Neural progenitor cell (in vitro differentiated cells): Measurements from ENCODE around the gene VARS2. TPM values are rescaled to one million over a fixed set of nuclear protein-coding genes. Genes with fewer than 3 reads are reported as not detected.
"Not testable (repeated sequence)": the region's sequence is repeated elsewhere in the genome, so short reads cannot be mapped to it uniquely, and the experiment has no call there.

ENCODE experiments used
- DNase-seq: peaks from one replicate; pipeline ENCODE4 v3.0.0-alpha.2; 2016; ENCODE audit warnings: low spot score
- H2AFZ ChIP-seq: fragments of 200-600 bp; sonication (generic); replicated peaks from 2 replicates; pipeline ENCODE4 v1.6.1; 2016; ENCODE audit warnings: antibody characterized with exemption
- H3F3A ChIP-seq: fragments of 200-600 bp; sonication (generic); 2 replicates; pipeline ENCODE4 v1.6.1; 2016; ENCODE audit warnings: antibody characterized with exemption, low read depth
- H3K27ac ChIP-seq: fragments of 200-600 bp; sonication (generic); 2 replicates; pipeline ENCODE4 v1.5.1; 2016; ENCODE audit warnings: mild to moderate bottlenecking
- H3K27me3 ChIP-seq: fragments of 200-600 bp; sonication (generic); 2 replicates; pipeline ENCODE4 v1.6.1; 2016; ENCODE audit warnings: mild to moderate bottlenecking, moderate library complexity
- H3K36me3 ChIP-seq: fragments of 200-600 bp; sonication (generic); 2 replicates; pipeline ENCODE4 v1.5.1; 2016
- H3K4me1 ChIP-seq: fragments of 200-600 bp; sonication (generic); 2 replicates; pipeline ENCODE4 v1.6.1; 2016; ENCODE audit warnings: mixed run types
- H3K4me2 ChIP-seq: fragments of 200-600 bp; sonication (generic); 2 replicates; pipeline ENCODE4 v1.6.1; 2016
- H3K4me3 ChIP-seq: fragments of 200-600 bp; sonication (generic); 2 replicates; pipeline ENCODE4 v1.5.1; 2016
- H3K79me2 ChIP-seq: fragments of 200-600 bp; sonication (generic); 2 replicates; pipeline ENCODE4 v1.6.1; 2016; ENCODE audit warnings: low read depth
- H3K9ac ChIP-seq: fragments of 200-600 bp; sonication (generic); 2 replicates; pipeline ENCODE4 v1.6.1; 2016
- H3K9me3 ChIP-seq: fragments of 200-600 bp; sonication (generic); 2 replicates; pipeline ENCODE4 v1.5.1; 2016; ENCODE audit warnings: low read depth
- H4K20me1 ChIP-seq: fragments of 200-600 bp; sonication (generic); 2 replicates; pipeline ENCODE4 v1.6.1; 2016; ENCODE audit warnings: low read depth
- H3K27ac Mint-ChIP-seq: 3 replicates; pipeline ENCODE4 v1.8.0; 2021; ENCODE audit warnings: mixed read lengths
- H3K27me3 Mint-ChIP-seq: 2 replicates; pipeline ENCODE4 v1.8.0; 2022; ENCODE audit warnings: low read depth, mild to moderate bottlenecking, inconsistent platforms, moderate library complexity, mixed read lengths; ENCODE audit not compliant: insufficient read depth
- H3K36me3 Mint-ChIP-seq: 3 replicates; pipeline ENCODE4 v1.8.0; 2021; ENCODE audit warnings: mixed read lengths
- H3K4me1 Mint-ChIP-seq: 3 replicates; pipeline ENCODE4 v1.8.0; 2021; ENCODE audit warnings: mixed read lengths
- H3K4me3 Mint-ChIP-seq: 3 replicates; pipeline ENCODE4 v1.8.0; 2021; ENCODE audit warnings: mild to moderate bottlenecking, moderate library complexity, mixed read lengths
- H3K9me3 Mint-ChIP-seq: 3 replicates; pipeline ENCODE4 v1.8.0; 2020; ENCODE audit warnings: mixed read lengths
- EZH2 ChIP-seq: fragments of 200-600 bp; sonication (generic); IDR thresholded peaks from 2 replicates; pipeline ENCODE4 v1.6.1; 2017; ENCODE audit warnings: antibody characterized with exemption, mild to moderate bottlenecking, moderate library complexity
- EZH2phosphoT487 ChIP-seq: fragments of 200-600 bp; sonication (generic); IDR thresholded peaks from 2 replicates; pipeline ENCODE4 v1.6.1; 2017; ENCODE audit warnings: antibody characterized with exemption
- total RNA-seq: library from RNA; depleted of rRNA; stranded (reverse); fragments of >200 nt; gene quantifications from 2 replicates; pipeline ENCODE4 v1.2.3, GENCODE V29; 2015; ENCODE audit warnings: low replicate concordance
- TF ChIP-seq, protein P1 (sequence below): fragments of 200-600 bp; sonication (generic); IDR thresholded peaks from 2 replicates; pipeline ENCODE4 v1.5.1; 2017; ENCODE audit warnings: antibody characterized with exemption, mild to moderate bottlenecking

VARS2 gene
- 21.5 and 64.6 TPM in 2 replicates for total RNA-seq

DNA sequence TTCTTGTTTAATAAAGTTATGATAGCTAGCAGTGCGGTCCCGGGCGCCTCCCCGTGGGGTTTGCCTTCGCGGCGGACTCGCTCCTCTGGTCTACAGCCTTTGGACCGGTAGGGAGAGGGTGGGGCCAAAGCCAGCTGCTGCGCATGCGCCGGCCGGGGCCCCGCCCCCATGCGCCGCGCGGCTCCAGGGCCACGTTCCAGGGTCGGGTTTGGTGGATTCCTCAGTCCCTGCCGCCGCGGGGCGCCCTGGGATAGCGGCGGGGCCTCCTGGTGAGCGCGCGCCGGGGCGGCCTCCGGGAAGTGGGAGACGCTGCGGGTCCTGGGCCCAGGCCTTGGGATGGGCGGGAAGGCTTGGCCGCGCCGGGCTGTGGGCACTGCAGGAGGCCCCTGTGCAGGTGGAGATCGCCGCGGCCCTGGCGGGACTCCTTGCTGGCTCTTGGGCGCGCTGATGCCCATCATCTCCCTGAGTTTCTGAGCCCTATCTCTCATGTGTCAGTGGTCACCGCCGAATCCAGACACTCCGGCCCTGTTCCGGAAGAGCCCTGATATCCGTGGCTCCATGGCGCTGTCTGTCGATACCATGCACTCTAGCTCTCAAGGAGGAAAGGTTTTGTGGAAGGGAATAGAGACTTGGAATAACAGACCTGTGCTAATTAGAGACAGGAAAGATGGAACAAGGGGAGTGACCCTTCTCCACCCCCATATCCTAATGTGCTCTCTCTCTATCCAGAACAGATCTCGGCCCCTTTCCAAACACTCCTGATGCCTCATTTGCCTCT, at the start of gene VARS2:
Gene VARS2 (plus strand): TSS at position 163 of the 778 bp plus-strand sequence. CDS start 599 bp downstream, at position 762.
- Mint-ChIP-seq H3K4me1 (peaks cover 27% of the 10 kb centered on the region), H3K9me3 (no peaks in the 10 kb centered on the region), H3K27ac (peak within 1 kb of the TSS; percentile 35), H3K4me3 (peak within 1 kb of the TSS; percentile 93), H3K27me3 (peaks cover 9% of the 10 kb centered on the region), H3K36me3 (peaks cover 30% of the 10 kb centered on the region)
- H3K4me1 ChIP-seq, result peaks cover 15% of the 10 kb centered on the region
- H3K9me3 ChIP-seq, result no peaks in the 10 kb centered on the region
- H3K27ac ChIP-seq, result no peak within 1 kb of the TSS
- peak within 1 kb of the TSS; percentile 93 for H3K4me2 ChIP-seq
- H2AFZ ChIP-seq, result peak within 1 kb of the TSS; percentile 53
- no peaks in the 10 kb centered on the region for H4K20me1 ChIP-seq
- H3F3A ChIP-seq, result peaks cover 28% of the 10 kb centered on the region
- TF ChIP-seq EZH2phosphoT487, result no peak
- TF ChIP-seq, protein P1, sequence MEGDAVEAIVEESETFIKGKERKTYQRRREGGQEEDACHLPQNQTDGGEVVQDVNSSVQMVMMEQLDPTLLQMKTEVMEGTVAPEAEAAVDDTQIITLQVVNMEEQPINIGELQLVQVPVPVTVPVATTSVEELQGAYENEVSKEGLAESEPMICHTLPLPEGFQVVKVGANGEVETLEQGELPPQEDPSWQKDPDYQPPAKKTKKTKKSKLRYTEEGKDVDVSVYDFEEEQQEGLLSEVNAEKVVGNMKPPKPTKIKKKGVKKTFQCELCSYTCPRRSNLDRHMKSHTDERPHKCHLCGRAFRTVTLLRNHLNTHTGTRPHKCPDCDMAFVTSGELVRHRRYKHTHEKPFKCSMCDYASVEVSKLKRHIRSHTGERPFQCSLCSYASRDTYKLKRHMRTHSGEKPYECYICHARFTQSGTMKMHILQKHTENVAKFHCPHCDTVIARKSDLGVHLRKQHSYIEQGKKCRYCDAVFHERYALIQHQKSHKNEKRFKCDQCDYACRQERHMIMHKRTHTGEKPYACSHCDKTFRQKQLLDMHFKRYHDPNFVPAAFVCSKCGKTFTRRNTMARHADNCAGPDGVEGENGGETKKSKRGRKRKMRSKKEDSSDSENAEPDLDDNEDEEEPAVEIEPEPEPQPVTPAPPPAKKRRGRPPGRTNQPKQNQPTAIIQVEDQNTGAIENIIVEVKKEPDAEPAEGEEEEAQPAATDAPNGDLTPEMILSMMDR, result peak; percentile 8
- H3K79me2 ChIP-seq, result peaks cover 6% of the 10 kb centered on the region
- H3K27me3 ChIP-seq, result no peaks in the 10 kb centered on the region
- DNase-seq, result peak; percentile 88
- peak within 1 kb of the TSS; percentile 62 for H3K4me3 ChIP-seq
- H3K9ac ChIP-seq, result no peak within 1 kb of the TSS
- no peaks in the 10 kb centered on the region for H3K36me3 ChIP-seq

DNA sequence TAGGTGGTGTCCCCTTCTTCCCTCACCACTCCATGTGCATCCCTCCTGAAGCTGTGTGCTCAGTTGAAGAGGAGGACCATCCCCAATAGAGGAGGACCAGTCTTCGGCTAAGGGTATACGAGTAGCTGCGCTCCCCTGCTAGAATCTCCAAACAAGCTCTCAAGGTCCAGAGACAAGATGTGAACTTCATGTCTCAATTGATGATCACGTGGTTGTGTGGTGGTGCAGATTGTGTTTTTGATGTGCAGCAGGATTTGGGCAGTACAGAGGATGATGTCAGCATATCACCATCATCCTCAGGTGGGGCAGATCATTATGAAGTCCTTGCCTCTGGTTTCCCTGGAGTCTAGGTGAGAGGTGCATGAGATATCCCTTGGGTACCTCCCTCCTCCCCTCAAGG, 49.7 kb upstream of the VARS2 start:
- Mint-ChIP-seq H3K27ac (no peak overlapping the region), H3K9me3 (peaks cover 37% of the 10 kb centered on the region), H3K4me3 (no peak overlapping the region), H3K4me1 (no peaks in the 10 kb centered on the region), H3K36me3 (peaks cover 7% of the 10 kb centered on the region), H3K27me3 (peaks cover 12% of the 10 kb centered on the region)
- Histone ChIP-seq H3K27ac (no peak overlapping the region), H2AFZ (no peak overlapping the region), H3K79me2 (no peaks in the 10 kb centered on the region), H3K36me3 (no peaks in the 10 kb centered on the region), H3F3A (no peaks in the 10 kb centered on the region), H3K9me3 (peaks cover 10% of the 10 kb centered on the region), H3K27me3 (no peaks in the 10 kb centered on the region), H4K20me1 (no peaks in the 10 kb centered on the region), H3K4me3 (no peak overlapping the region), H3K4me2 (no peak overlapping the region), H3K9ac (no peak overlapping the region), H3K4me1 (no peaks in the 10 kb centered on the region)
- TF ChIP-seq, protein P1, result no peak
- no peak for TF ChIP-seq EZH2phosphoT487
- no peak for TF ChIP-seq EZH2
- DNase-seq, result no peak

DNA sequence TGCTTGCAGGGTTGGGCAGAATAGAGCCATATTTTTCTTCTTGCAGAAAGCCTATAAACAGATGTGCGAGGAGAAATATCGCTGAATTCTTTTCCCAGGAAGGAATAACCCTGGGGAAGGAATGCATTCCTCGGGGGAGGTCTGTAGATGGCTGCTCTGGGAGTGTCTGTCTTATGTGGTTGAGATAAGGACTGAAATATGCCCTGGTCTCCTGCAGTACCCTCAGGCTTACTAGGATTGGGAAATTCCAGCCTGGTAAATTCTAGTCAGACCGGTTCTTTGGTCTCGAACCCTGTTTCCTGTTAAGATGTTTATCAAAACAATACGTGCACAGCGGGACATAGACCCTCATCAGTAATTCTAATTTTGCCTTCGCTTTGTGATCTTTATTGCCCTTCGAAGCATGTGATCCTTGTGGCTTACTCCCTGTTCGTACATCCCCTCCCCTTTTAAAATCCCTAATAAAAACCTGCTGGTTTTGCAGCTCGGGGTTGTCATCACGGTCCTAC, 44.7 kb upstream of the VARS2 start:
- Mint-ChIP-seq H3K27me3 (peaks cover 12% of the 10 kb centered on the region), H3K9me3 (peaks cover 51% of the 10 kb centered on the region)
- not testable (repeated sequence) for H4K20me1 ChIP-seq, H3K27me3 ChIP-seq, H3K9ac ChIP-seq, H3K79me2 ChIP-seq, H3K27ac ChIP-seq, H3K27ac Mint-ChIP-seq, H2AFZ ChIP-seq, H3K4me3 ChIP-seq, H3F3A ChIP-seq, H3K36me3 ChIP-seq, H3K4me2 ChIP-seq, H3K4me1 ChIP-seq, H3K36me3 Mint-ChIP-seq, H3K4me3 Mint-ChIP-seq, DNase-seq, H3K4me1 Mint-ChIP-seq
- peaks cover 21% of the 10 kb centered on the region for H3K9me3 ChIP-seq

- Histone ChIP-seq H2AFZ (no peak overlapping the region), H3K4me2 (no peak overlapping the region), H3K4me1 (no peaks in the 10 kb centered on the region), H3K36me3 (no peaks in the 10 kb centered on the region), H4K20me1 (no peaks in the 10 kb centered on the region), H3K4me3 (no peak overlapping the region), H3K27ac (no peak overlapping the region), H3K9ac (no peak overlapping the region), H3K27me3 (no peaks in the 10 kb centered on the region), H3K9me3 (peaks cover 21% of the 10 kb centered on the region), H3F3A (no peaks in the 10 kb centered on the region), H3K79me2 (no peaks in the 10 kb centered on the region)
- DNase-seq, result no peak
- no peak overlapping the region for H3K27ac Mint-ChIP-seq
- H3K4me3 Mint-ChIP-seq, result no peak overlapping the region
- TF ChIP-seq, protein P1, result no peak
- TF ChIP-seq EZH2phosphoT487, result no peak
- TF ChIP-seq EZH2, result no peak
- H3K36me3 Mint-ChIP-seq, result peaks cover 6% of the 10 kb centered on the region
- H3K4me1 Mint-ChIP-seq, result no peaks in the 10 kb centered on the region
- H3K27me3 Mint-ChIP-seq, result peaks cover 7% of the 10 kb centered on the region
- H3K9me3 Mint-ChIP-seq, result peaks cover 51% of the 10 kb centered on the region
Measured at GRCh38 chr6:30870546-30870945, 43.5 kb upstream of the VARS2 start.
